WTC11 (cell line): Measurements from ENCODE around the gene ZNF212. TPM values are rescaled to one million over a fixed set of nuclear protein-coding genes. Genes with fewer than 3 reads are reported as not detected.
A peak's percentile ranks its signal among the peaks of the same experiment; 100 is the strongest.

Experiments used
- ATAC-seq: fragments of 200-7000 bp; cut with Tn5 transposase; 2 replicates; pipeline ENCODE4 v1.10.0; 2021; ENCODE audit warnings: mild to moderate bottlenecking, moderate library complexity
- CTCF ChIA-PET: fragments of 300-600 bp; sonication (Branson Sonifier 250); formaldehyde crosslinking; loops from one replicate; lab custom pipeline; 2021; ENCODE audit warnings: antibody characterized with exemption; lab: Charles Lee
- POLR2A ChIA-PET: fragments of 350-600 bp; sonication (Branson Sonifier 250); formaldehyde crosslinking; loops from one replicate; lab custom pipeline; 2021; ENCODE audit warnings: antibody characterized with exemption; lab: Charles Lee
- DNase-seq: peaks from one replicate; pipeline ENCODE4 v3.0.0; 2021; ENCODE audit warnings: low spot score
- H3K27ac Mint-ChIP-seq: 2 replicates; pipeline ENCODE4 v1.8.0; 2021; ENCODE audit warnings: mixed read lengths
- H3K27me3 Mint-ChIP-seq: 2 replicates; pipeline ENCODE4 v1.8.0; 2021; ENCODE audit warnings: low read depth, mild to moderate bottlenecking, moderate library complexity, mixed read lengths
- H3K36me3 Mint-ChIP-seq: 2 replicates; pipeline ENCODE4 v1.8.0; 2021; ENCODE audit warnings: mixed read lengths
- H3K4me1 Mint-ChIP-seq: 2 replicates; pipeline ENCODE4 v1.8.0; 2022; ENCODE audit warnings: mixed read lengths
- H3K4me3 Mint-ChIP-seq: 2 replicates; pipeline ENCODE4 v1.8.0; 2021; ENCODE audit warnings: mild to moderate bottlenecking, moderate library complexity, mixed read lengths
- H3K9me3 Mint-ChIP-seq: 2 replicates; pipeline ENCODE4 v1.8.0; 2021; ENCODE audit warnings: mixed read lengths
- AFF4 ChIP-seq: sonication (generic); formaldehyde crosslinking; IDR thresholded peaks from 2 replicates; pipeline ENCODE4 v1.8.1; 2023; ENCODE audit warnings: mild to moderate bottlenecking, missing genetic modification reagents, borderline replicate concordance
- E2F1 ChIP-seq: sonication (generic); formaldehyde crosslinking; IDR thresholded peaks from 2 replicates; pipeline ENCODE4 v1.8.0; 2022; ENCODE audit warnings: mild to moderate bottlenecking, missing genetic modification reagents
- ELF4 ChIP-seq: sonication (generic); formaldehyde crosslinking; IDR thresholded peaks from 2 replicates; pipeline ENCODE4 v1.8.1; 2022; ENCODE audit warnings: low read depth, mild to moderate bottlenecking, moderate library complexity, missing genetic modification reagents
- ESRRA ChIP-seq: sonication (generic); formaldehyde crosslinking; IDR thresholded peaks from 2 replicates; pipeline ENCODE4 v1.8.1; 2022; ENCODE audit warnings: mild to moderate bottlenecking, missing genetic modification reagents, borderline replicate concordance
- FOXJ3 ChIP-seq: sonication (generic); formaldehyde crosslinking; IDR thresholded peaks from 2 replicates; pipeline ENCODE4 v1.9.0; 2021; ENCODE audit warnings: missing genetic modification reagents, mild to moderate bottlenecking, borderline replicate concordance
- FOXP1 ChIP-seq: sonication (generic); formaldehyde crosslinking; IDR thresholded peaks from 2 replicates; pipeline ENCODE4 v1.8.0; 2022; ENCODE audit warnings: missing genetic modification reagents, mild to moderate bottlenecking, moderate library complexity, borderline replicate concordance
- HMGXB4 ChIP-seq: sonication (generic); formaldehyde crosslinking; IDR thresholded peaks from 2 replicates; pipeline ENCODE4 v1.8.1; 2023; ENCODE audit warnings: mild to moderate bottlenecking, moderate library complexity, missing genetic modification reagents
- MYBL2 ChIP-seq: sonication (generic); formaldehyde crosslinking; IDR thresholded peaks from 2 replicates; pipeline ENCODE4 v1.8.1; 2023; ENCODE audit warnings: mild to moderate bottlenecking, moderate library complexity, missing genetic modification reagents
- NR3C1 ChIP-seq: sonication (generic); formaldehyde crosslinking; conservative IDR thresholded peaks from 2 replicates; pipeline ENCODE4 v1.8.1; 2023; ENCODE audit warnings: low read depth, mild to moderate bottlenecking, missing genetic modification reagents
- PRDM15 ChIP-seq: sonication (generic); formaldehyde crosslinking; IDR thresholded peaks from 2 replicates; pipeline ENCODE4 v1.8.0; 2022; ENCODE audit warnings: missing genetic modification reagents
- SOX15 ChIP-seq: fragments of 250-450 bp; sonication (Bioruptor Pico); IDR thresholded peaks from 2 replicates; pipeline ENCODE4 v1.9.0; 2021; ENCODE audit warnings: mild to moderate bottlenecking
- TEAD4 ChIP-seq: sonication (generic); formaldehyde crosslinking; IDR thresholded peaks from 2 replicates; pipeline ENCODE4 v1.8.0; 2022; ENCODE audit warnings: mild to moderate bottlenecking, missing genetic modification reagents
- TP53 ChIP-seq: sonication (generic); formaldehyde crosslinking; IDR thresholded peaks from 2 replicates; pipeline ENCODE4 v1.8.1; 2023; ENCODE audit warnings: mild to moderate bottlenecking, missing genetic modification reagents
- ZNF232 ChIP-seq: sonication (generic); formaldehyde crosslinking; IDR thresholded peaks from 2 replicates; pipeline ENCODE4 v1.8.0; 2022; ENCODE audit warnings: mild to moderate bottlenecking, missing genetic modification reagents
- ZNF263 ChIP-seq: sonication (generic); formaldehyde crosslinking; IDR thresholded peaks from 2 replicates; pipeline ENCODE4 v1.8.1; 2022; ENCODE audit warnings: low read depth, mild to moderate bottlenecking, moderate library complexity, missing genetic modification reagents
- ZNF317 ChIP-seq: sonication (generic); formaldehyde crosslinking; IDR thresholded peaks from 2 replicates; pipeline ENCODE4 v1.8.1; 2023; ENCODE audit warnings: low read depth, mild to moderate bottlenecking, moderate library complexity, missing genetic modification reagents, borderline replicate concordance
- ZNF512 ChIP-seq: sonication (generic); formaldehyde crosslinking; IDR thresholded peaks from 2 replicates; pipeline ENCODE4 v1.8.1; 2022; ENCODE audit warnings: missing genetic modification reagents, borderline replicate concordance
- total RNA-seq: library from RNA; stranded (reverse); gene quantifications from 3 replicates; pipeline ENCODE4 v1.2.3, GENCODE V29; 2021
- TF ChIP-seq, protein P1 (sequence below): fragments of 250-450 bp; sonication (Bioruptor Pico); conservative IDR thresholded peaks from 2 replicates; pipeline ENCODE4 v1.9.0; 2021; ENCODE audit warnings: mild to moderate bottlenecking
- TF ChIP-seq, protein P2 (sequence below): fragments of 200-600 bp; IDR thresholded peaks from 2 replicates; pipeline ENCODE4 v1.8.0; 2022; ENCODE audit warnings: antibody characterized with exemption

ZNF212 gene
- total RNA-seq, 1 experiment from 2014 or later = 23.0 TPM

GRCh38 chr7:149261829-149262617, 22.6 kb downstream of the ZNF212 start, which contains the start of gene ZNF783:
Gene ZNF783 (plus strand): TSS chr7:149262196. CDS start chr7:149262334, 138 bp downstream.
- Mint-ChIP-seq H3K4me1 (no peaks in the 10 kb centered on the region), H3K27me3 (peaks cover 23% of the 10 kb centered on the region), H3K36me3 (peaks cover 11% of the 10 kb centered on the region), H3K4me3 (peak within 1 kb of the TSS; percentile 79), H3K27ac (no peak within 1 kb of the TSS), H3K9me3 (no peaks in the 10 kb centered on the region)
- peak; percentile 80 for ATAC-seq
- CTCF ChIA-PET = interaction anchor here (0.5 to 3.3 kb wide), 38 partner anchors 9 to 337 kb away, joined by 3 to 44 read pairs (median 4); partner anchors contain the start of genes ZNF212, ZNF282, ZNF398 and ZNF777
- POLR2A ChIA-PET = interaction anchor here (0.6 to 1.8 kb wide), 4 partner anchors 14 to 93 kb away, joined by 3 to 14 read pairs (median 6); partner anchors contain the start of gene ZNF282
- peak; percentile 84 for DNase-seq
- TF ChIP-seq ZNF232 (CRISPR knock-in tag) = no peak
- TF ChIP-seq ESRRA (CRISPR knock-in tag) = peak; percentile 83; the same call in 1 of the 2 replicates
- TF ChIP-seq FOXP1 (CRISPR knock-in tag) = peak; percentile 97
- TF ChIP-seq, protein P1, sequence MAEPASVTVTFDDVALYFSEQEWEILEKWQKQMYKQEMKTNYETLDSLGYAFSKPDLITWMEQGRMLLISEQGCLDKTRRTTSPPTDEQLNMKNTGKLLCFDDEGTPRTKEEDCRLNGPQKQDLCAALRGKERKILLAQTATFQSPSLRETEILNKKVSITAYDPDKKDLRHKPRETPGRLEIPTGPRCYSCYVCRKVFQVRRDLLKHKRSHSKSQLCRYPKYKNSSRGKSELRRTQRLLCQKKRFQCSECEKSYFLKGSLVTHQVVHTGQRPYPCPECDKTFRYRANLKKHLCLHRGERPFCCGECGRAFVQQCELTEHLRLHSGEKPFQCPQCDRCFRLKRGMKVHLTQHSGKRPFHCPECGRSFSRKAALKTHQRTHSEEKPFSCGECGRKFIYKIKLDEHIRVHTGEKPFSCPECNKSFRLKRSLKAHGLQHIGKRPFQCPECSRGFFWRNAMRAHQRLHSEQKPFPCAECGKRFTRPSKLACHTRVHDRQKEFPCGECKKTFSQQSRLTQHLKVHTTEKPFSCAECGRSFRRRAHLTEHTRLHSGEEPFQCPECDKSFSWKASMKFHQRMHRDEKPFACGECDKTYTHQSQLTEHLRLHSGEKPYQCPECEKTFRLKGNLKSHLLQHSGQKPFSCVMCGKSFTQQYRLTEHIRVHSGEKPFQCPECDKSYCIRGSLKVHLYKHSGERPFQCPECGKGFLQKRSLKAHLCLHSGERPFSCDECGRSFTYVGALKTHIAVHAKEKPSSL (CRISPR knock-in tag) = no peak
- TF ChIP-seq MYBL2 (CRISPR knock-in tag) = peak; percentile 84; the same call in 1 of the 2 replicates
- peak; percentile 36 for TF ChIP-seq PRDM15 (CRISPR knock-in tag)
- TF ChIP-seq HMGXB4 (CRISPR knock-in tag) = peak; percentile 97
- TF ChIP-seq NR3C1 (CRISPR knock-in tag) = no peak; the same call in 1 of the 2 replicates
- TF ChIP-seq, protein P2, sequence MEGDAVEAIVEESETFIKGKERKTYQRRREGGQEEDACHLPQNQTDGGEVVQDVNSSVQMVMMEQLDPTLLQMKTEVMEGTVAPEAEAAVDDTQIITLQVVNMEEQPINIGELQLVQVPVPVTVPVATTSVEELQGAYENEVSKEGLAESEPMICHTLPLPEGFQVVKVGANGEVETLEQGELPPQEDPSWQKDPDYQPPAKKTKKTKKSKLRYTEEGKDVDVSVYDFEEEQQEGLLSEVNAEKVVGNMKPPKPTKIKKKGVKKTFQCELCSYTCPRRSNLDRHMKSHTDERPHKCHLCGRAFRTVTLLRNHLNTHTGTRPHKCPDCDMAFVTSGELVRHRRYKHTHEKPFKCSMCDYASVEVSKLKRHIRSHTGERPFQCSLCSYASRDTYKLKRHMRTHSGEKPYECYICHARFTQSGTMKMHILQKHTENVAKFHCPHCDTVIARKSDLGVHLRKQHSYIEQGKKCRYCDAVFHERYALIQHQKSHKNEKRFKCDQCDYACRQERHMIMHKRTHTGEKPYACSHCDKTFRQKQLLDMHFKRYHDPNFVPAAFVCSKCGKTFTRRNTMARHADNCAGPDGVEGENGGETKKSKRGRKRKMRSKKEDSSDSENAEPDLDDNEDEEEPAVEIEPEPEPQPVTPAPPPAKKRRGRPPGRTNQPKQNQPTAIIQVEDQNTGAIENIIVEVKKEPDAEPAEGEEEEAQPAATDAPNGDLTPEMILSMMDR = peak; percentile 79
- TF ChIP-seq TEAD4 (CRISPR knock-in tag) = no peak
- TF ChIP-seq AFF4 (CRISPR knock-in tag) = no peak
- TF ChIP-seq E2F1 (CRISPR knock-in tag) = 0 out of 2 replicates have a peak, but pooled peaks have one; percentile 69
- TF ChIP-seq ELF4 = peak; percentile 82
- no peak for TF ChIP-seq FOXJ3 (CRISPR knock-in tag)
- no peak for TF ChIP-seq ZNF317 (CRISPR knock-in tag)
- TF ChIP-seq ZNF512 (CRISPR knock-in tag) = no peak
- peak; percentile 96 for TF ChIP-seq TP53 (CRISPR knock-in tag)
- no peak for TF ChIP-seq SOX15
- TF ChIP-seq ZNF263 = peak; percentile 22; the same call in 1 of the 2 replicates
